DOHH2 (cell line): Measurements from ENCODE around the gene PTPRN2.

Experiments
- H3F3A ChIP-seq: fragments of 200-600 bp; sonication (generic), shearing (Covaris generic); 2 replicates; pipeline ENCODE4 v1.6.0; 2016; ENCODE audit warnings: antibody characterized with exemption, mild to moderate bottlenecking; ENCODE audit not compliant: control insufficient read depth, insufficient read depth
- H3K27ac ChIP-seq: fragments of 200-600 bp; sonication (generic); 2 replicates; pipeline ENCODE4 v1.5.1; 2014; ENCODE audit warnings: low read depth, mild to moderate bottlenecking, low read length, moderate library complexity
- H3K27me3 ChIP-seq: fragments of 200-600 bp; sonication (generic); 2 replicates; pipeline ENCODE4 v1.6.1; 2014; ENCODE audit warnings: mild to moderate bottlenecking, low read length, mixed read lengths; ENCODE audit not compliant: control insufficient read depth
- H3K36me3 ChIP-seq: fragments of 200-600 bp; sonication (generic); 2 replicates; pipeline ENCODE4 v1.6.1; 2014; ENCODE audit warnings: mild to moderate bottlenecking, low read length, moderate library complexity, mixed read lengths; ENCODE audit not compliant: control insufficient read depth
- H3K4me1 ChIP-seq: fragments of 200-600 bp; sonication (generic); 2 replicates; pipeline ENCODE4 v1.6.1; 2014; ENCODE audit warnings: mild to moderate bottlenecking, low read length, mixed read lengths; ENCODE audit not compliant: control insufficient read depth
- H3K4me2 ChIP-seq: fragments of 200-600 bp; sonication (generic); 2 replicates; pipeline ENCODE4 v1.6.0; 2014; ENCODE audit warnings: mild to moderate bottlenecking, low read length, moderate library complexity
- H3K4me3 ChIP-seq: fragments of 200-600 bp; sonication (generic); 2 replicates; pipeline ENCODE4 v1.5.1; 2014; ENCODE audit warnings: mild to moderate bottlenecking, low read length, mixed read lengths
- H3K79me2 ChIP-seq: fragments of 200-600 bp; sonication (generic); 2 replicates; pipeline ENCODE4 v1.6.1; 2014; ENCODE audit warnings: mild to moderate bottlenecking, low read length, mixed read lengths; ENCODE audit not compliant: control insufficient read depth
- H3K9me2 ChIP-seq: fragments of 200-600 bp; sonication (generic); replicated peaks from 2 replicates; pipeline ENCODE4 v1.6.1; 2014; ENCODE audit warnings: mild to moderate bottlenecking, low read length, mixed read lengths; ENCODE audit not compliant: control insufficient read depth
- H3K9me3 ChIP-seq: fragments of 200-600 bp; sonication (generic); 2 replicates; pipeline ENCODE4 v1.6.1; 2014; ENCODE audit warnings: antibody characterized with exemption, low read length, mixed read lengths; ENCODE audit not compliant: control insufficient read depth, insufficient read depth
- H4K20me1 ChIP-seq: fragments of 200-600 bp; sonication (generic); 2 replicates; pipeline ENCODE4 v1.6.0; 2014; ENCODE audit warnings: low read depth, mild to moderate bottlenecking, antibody characterized with exemption, low read length, moderate library complexity; ENCODE audit not compliant: control insufficient read depth, insufficient read depth
- EZH2phosphoT487 ChIP-seq: fragments of 200-600 bp; sonication (generic); IDR thresholded peaks from 2 replicates; pipeline ENCODE4 v1.6.1; 2017; ENCODE audit warnings: borderline replicate concordance, mild to moderate bottlenecking, antibody characterized with exemption, low read length, moderate library complexity, mixed read lengths
- TF ChIP-seq, protein P1 (sequence below): fragments of 200-600 bp; sonication (generic); IDR thresholded peaks from one replicate; pipeline ENCODE4 v1.5.1; 2014; ENCODE audit warnings: antibody characterized with exemption, mild to moderate bottlenecking, low read depth, low read length; ENCODE audit not compliant: poor library complexity, severe bottlenecking

Gene PTPRN2

DNA sequence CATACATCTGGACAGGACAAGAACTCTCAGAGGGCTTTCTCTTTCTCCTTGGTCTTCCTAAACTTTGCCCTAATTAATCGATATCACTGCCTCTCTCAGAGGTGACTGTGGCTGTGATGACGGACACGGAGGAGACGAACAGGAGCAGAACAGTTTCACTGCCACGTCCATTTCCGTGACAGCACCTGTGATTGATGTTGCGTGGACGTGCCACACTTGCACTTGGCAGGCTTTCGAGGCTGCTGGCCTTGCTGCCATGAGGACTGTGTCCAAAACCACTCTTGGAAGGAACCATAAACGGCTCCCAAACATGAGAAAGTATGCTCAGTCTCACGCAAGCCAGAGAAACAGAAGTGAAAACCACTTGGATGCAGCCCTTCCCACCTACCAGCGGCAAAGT, 942.7 kb downstream of the PTPRN2 start:
- no peaks in the 10 kb centered on the region for H3K4me1 ChIP-seq

DNA sequence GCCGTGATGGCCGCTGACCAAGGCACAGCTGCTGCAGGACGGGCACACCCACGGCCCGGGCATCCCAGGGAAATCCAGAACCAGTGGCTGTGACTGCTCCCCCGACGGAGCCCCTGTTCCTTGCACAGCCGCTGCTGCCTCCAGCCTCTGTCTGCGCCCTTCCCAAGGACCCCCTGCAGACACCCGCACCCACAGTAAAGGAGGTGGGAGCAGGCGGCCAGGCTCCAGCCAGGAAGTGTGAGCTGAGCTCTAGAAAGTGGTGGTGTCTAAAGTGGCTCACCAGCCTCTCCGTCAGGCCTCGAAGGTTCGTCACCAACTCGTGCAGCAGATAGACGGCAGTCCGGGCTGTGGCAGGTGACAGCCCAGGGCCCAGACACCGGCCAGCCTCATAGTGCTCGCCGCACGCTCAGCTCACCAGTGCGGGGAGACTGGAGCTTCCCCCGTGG, 944.1 kb downstream of the PTPRN2 start:
- H3K9me3 ChIP-seq, result peaks cover 13% of the 10 kb centered on the region
- H3K4me3 ChIP-seq, result no peak overlapping the region
- no peak overlapping the region for H3K27ac ChIP-seq
- no peaks in the 10 kb centered on the region for H3K4me1 ChIP-seq
- TF ChIP-seq, protein P1, sequence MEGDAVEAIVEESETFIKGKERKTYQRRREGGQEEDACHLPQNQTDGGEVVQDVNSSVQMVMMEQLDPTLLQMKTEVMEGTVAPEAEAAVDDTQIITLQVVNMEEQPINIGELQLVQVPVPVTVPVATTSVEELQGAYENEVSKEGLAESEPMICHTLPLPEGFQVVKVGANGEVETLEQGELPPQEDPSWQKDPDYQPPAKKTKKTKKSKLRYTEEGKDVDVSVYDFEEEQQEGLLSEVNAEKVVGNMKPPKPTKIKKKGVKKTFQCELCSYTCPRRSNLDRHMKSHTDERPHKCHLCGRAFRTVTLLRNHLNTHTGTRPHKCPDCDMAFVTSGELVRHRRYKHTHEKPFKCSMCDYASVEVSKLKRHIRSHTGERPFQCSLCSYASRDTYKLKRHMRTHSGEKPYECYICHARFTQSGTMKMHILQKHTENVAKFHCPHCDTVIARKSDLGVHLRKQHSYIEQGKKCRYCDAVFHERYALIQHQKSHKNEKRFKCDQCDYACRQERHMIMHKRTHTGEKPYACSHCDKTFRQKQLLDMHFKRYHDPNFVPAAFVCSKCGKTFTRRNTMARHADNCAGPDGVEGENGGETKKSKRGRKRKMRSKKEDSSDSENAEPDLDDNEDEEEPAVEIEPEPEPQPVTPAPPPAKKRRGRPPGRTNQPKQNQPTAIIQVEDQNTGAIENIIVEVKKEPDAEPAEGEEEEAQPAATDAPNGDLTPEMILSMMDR, result no peak
- no peak for TF ChIP-seq EZH2phosphoT487
- no peaks in the 10 kb centered on the region for H3K36me3 ChIP-seq
- H4K20me1 ChIP-seq, result no peaks in the 10 kb centered on the region
- H3K27me3 ChIP-seq, result no peaks in the 10 kb centered on the region
- no peaks in the 10 kb centered on the region for H3K9me2 ChIP-seq
- H3K79me2 ChIP-seq, result no peaks in the 10 kb centered on the region
- H3K4me2 ChIP-seq, result no peak overlapping the region
- H3F3A ChIP-seq, result no peaks in the 10 kb centered on the region

More for the DNA sequence above, 942.7 kb downstream of the PTPRN2 start:
- H3K4me3 ChIP-seq, result no peak overlapping the region
- no peaks in the 10 kb centered on the region for H3F3A ChIP-seq
- no peaks in the 10 kb centered on the region for H3K9me2 ChIP-seq
- no peaks in the 10 kb centered on the region for H3K79me2 ChIP-seq
- no peaks in the 10 kb centered on the region for H3K27me3 ChIP-seq
- TF ChIP-seq, protein P1, result no peak
- no peak for TF ChIP-seq EZH2phosphoT487
- H3K36me3 ChIP-seq, result no peaks in the 10 kb centered on the region
- H3K4me2 ChIP-seq, result no peak overlapping the region
- H3K9me3 ChIP-seq, result peaks cover 13% of the 10 kb centered on the region
- no peaks in the 10 kb centered on the region for H4K20me1 ChIP-seq
- H3K27ac ChIP-seq, result no peak overlapping the region

DNA sequence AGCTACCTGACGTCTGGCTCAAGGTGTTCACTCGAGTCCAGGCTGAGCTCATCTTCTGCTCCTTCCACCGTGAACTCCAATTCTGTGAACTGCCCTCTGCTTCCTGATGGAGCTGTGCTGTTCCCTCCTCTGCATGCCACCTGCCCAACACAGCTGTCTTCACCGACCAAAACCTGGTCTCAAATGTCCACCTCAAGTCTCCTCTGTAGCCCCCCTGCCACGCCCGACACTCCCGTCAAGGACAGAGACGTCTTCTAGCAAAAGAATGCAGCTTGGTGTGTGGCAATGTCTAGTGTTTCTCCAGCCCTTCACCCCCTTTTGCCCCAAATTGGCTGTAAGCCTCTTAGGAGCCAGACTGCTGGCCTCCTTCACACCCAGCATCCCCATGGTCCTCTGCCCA, 945.8 kb downstream of the PTPRN2 start:
- Histone ChIP-seq H3K4me1 (no peaks in the 10 kb centered on the region), H3K4me3 (no peak overlapping the region), H3K27ac (no peak overlapping the region), H3K79me2 (no peaks in the 10 kb centered on the region), H4K20me1 (no peaks in the 10 kb centered on the region), H3F3A (no peaks in the 10 kb centered on the region), H3K27me3 (no peaks in the 10 kb centered on the region), H3K4me2 (no peak overlapping the region), H3K9me2 (no peaks in the 10 kb centered on the region), H3K9me3 (peaks cover 13% of the 10 kb centered on the region), H3K36me3 (no peaks in the 10 kb centered on the region)
- no peak for TF ChIP-seq EZH2phosphoT487
- TF ChIP-seq, protein P1, result no peak
